GM18505 (cell line): ENCODE results near the gene STK39.

ENCODE experiments used
- ATAC-seq: cut with Tn5 transposase; IDR thresholded peaks from one replicate; pipeline ENCODE4 v1.9.1; 2021; ENCODE audit not compliant: unreplicated experiment
- POLR2A ChIP-seq: IDR thresholded peaks from 4 replicates; pipeline ENCODE4 v1.6.1; 2011; ENCODE audit warnings: borderline replicate concordance; ENCODE audit not compliant: insufficient read depth, insufficient read length; ENCODE audit errors: extremely low read depth

Gene STK39

DNA sequence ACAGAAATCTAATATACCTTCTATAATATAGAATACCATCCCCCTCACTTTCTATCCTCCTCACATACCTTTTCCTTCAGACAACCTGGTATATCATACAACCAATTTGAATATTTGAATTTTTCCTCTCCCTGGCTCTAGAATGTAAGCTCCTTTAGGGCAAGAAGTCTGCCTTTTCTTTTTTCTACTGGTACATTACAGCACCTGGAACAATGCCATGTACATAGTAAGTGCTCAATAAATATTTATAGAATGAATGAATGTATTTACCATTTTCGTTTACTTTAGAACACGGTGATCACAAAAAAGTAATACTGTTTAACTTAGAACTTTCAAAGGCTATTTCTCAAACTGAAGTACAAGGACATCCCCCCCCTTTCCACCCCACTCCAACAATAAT, 187.6 kb downstream of the STK39 start:
- ATAC-seq = no peak
- no peak for TF ChIP-seq POLR2A

DNA sequence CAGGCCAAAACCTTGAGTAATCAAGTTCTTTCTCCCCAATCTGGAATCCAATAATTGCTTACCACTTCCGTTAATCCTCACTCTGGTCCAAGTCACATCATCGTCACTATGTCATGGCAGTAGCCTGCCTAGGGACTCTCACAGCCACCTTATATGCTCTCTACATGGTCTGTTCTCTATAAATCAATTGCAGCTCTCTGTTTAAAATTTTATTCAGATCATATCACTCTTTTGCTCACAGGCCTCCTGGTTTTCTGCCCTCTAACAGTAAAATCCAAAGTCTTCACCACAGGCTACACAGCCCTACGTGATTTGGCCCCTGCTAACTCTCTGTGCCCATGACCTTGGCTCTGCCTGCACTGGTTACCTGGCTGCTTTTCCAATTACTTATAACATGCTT, 188.7 kb downstream of the STK39 start:
- no peak for TF ChIP-seq POLR2A
- no peak for ATAC-seq

DNA sequence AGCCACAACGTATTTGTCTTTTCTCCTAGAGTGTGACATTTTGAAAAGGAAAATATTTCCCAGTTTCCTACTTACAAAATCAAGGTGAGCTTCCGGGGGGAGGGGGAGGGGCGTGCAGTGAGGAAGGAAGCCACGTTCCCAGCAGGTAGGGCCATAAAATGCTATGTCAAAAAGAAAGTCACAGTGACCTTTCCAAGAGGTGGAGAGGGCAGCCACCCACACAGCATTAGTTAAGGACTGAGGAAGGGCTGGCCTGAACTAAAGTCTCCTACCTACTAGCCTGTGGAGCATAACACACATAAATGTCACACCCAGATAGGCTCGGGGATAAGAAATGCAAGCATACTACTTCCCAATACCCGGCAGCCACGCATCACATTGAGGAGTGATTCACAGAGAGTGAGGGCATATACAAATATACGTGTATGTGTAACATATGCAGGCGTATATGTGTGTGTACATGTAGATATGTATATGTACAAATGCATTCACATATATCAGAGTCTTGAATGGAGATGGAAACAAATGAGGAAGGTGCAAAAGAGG, 191.1 kb downstream of the STK39 start:
- ATAC-seq = no peak
- no peak for TF ChIP-seq POLR2A

DNA sequence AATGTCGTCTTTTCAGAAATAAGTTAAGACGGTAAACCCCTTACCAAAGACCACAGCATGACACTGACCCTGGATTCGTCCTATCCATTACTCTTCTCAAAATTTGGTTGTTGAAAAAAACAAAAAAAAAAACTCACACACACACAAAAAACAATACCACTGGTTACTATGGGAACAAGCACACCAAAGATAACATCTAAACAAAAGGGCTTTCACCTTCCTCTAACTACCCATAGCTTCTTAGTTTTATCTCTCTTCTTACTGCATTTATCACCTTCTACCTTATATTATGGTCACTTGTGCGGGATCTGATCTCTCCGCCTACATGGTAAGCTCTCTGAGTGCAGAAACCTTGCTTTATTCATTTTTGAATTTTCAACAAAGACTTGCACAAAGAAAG, 192.7 kb downstream of the STK39 start:
- no peak for ATAC-seq
- TF ChIP-seq POLR2A = no peak

DNA sequence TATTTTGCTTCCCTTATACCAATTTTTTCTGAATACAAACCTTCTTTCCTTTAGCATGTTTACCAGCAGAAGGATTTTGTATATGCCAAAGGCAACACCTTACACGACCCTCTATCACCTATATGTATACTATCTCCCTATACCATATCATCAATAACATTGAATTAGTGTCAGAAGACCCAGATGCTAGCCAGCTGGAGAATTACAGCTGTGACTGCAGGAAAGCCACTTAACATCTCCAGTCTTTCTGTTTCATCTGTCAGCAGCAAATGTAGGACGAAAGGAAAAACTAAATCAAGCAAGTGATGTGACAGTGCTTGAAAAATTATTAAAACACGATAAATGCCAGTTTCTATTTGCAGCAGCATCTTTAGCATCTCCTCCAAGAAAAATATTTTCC, 193.7 kb downstream of the STK39 start:
- ATAC-seq = no peak
- TF ChIP-seq POLR2A = no peak

DNA sequence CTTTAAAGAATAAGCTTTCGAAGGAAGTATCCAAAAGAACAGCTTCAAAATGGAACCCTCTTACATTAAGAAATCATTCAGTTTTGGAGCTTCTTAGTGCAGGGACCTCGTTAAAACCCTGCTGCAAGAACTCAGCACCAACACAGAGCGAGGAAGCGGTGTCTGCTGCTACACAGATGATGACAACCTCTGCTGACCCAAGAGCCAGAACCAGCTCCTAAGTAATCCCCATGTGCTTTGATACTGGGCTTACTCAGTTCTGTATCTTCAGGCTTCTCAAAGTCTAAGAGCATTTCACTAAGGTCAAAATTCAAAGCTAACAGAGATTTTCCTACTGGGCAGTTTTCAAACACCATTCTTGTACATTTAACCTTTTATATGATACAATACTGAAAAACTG, 194.6 kb downstream of the STK39 start:
- no peak for ATAC-seq
- TF ChIP-seq POLR2A = no peak

DNA sequence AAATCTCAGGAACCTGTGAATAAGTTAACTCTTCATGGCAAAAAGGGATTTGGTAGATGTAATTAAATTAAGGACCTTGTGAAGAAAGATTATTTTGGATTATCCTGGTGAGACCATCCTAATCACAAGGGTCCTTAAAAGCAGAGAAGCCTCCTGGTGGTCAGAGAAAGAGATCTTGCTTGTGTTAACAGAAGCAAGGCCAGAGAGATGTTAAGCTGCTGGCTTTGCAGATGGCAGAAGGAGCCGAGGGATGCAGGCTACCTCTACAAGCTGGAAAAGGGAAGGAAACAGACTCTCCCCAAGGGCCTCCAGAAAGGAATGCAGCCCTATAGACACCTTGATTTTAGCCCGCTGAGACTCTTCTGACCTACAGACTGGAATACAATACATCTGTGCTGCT, 197.0 kb downstream of the STK39 start:
- TF ChIP-seq POLR2A = no peak
- ATAC-seq = no peak

DNA sequence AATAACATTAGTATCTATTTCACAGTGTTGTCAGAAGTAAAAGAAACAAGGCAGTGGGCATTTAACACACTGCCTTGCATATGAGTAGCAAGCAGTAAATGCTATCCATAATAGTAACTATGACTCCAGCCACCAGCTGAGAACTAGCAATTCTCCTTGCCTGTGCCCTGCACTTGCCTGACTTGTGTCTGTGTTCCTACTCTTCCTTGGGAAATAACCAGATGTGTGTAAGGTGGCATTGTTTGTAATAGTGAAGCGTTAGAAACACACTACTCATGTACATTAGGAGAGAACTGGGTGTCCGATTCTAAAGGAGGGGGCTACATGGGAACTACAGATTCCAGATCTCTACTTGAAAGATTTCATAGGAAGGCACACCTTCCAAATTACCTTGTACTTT, 197.8 kb downstream of the STK39 start:
- TF ChIP-seq POLR2A = no peak
- ATAC-seq = no peak

DNA sequence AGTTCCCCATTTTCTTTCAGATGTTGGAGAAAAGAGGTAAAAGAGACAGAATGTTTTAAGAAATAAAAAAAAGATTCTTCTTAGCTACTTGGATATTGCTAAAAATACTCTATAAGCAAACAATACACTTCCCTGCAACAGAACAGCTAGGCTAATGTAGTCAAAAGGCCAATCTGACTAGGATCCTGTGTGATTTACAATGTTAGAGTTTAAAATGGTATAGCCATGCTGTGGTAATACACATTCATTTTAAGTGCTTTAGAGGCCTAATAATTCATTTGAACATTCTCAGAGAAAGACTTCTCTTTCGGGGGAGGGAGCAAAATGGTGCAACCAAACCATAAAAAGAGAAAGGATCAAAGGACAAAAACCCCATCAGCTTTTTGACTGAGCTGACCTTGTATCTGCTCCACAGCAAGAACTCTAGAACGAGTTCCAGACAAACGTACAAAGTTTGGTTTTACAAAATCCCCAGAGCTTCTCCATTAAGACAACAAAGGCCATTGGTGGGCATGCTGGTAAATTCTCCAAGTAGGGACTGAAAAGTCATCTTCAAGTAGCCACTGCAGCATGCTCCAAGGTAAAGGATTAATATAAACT, 200.2 kb downstream of the STK39 start:
- TF ChIP-seq POLR2A = no peak
- no peak for ATAC-seq

DNA sequence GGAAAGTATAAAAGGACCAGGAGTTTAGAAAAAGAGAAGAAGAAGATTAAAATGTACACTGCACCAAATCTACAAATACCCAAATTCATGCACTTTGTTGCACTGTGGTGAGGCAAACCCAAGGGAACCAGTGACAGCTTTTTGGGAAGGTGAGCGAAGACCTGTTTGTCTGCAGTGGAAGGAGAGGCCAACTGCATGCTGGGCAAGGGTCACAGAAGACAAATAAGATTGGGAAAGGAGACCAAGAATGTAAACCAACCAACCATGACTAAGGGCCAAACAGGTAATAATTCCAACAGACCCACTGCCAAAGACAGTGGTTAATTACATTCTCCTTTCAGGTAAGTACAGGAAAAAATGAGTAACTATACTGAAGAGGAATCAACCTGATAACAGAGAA, 202.8 kb downstream of the STK39 start:
- TF ChIP-seq POLR2A = no peak
- no peak for ATAC-seq

DNA sequence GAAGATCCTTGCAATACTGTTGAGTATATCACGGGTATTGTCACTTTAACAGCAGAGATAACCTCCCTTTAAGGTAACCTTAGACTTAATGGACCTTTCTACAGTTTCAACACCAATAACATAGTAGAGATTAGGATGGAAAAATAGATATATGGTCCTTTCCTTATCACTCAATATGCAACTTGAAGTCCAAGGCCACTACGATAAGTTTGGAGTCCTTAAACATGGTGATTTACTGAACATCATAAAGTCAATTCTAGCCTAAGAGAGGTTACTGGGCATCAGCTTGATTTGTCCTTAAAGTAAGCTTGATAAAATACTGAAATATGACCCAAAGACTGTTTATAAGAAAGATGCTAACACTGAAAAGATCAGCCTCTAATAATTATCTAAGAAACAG, 203.2 kb downstream of the STK39 start:
- no peak for TF ChIP-seq POLR2A
- ATAC-seq = no peak

DNA sequence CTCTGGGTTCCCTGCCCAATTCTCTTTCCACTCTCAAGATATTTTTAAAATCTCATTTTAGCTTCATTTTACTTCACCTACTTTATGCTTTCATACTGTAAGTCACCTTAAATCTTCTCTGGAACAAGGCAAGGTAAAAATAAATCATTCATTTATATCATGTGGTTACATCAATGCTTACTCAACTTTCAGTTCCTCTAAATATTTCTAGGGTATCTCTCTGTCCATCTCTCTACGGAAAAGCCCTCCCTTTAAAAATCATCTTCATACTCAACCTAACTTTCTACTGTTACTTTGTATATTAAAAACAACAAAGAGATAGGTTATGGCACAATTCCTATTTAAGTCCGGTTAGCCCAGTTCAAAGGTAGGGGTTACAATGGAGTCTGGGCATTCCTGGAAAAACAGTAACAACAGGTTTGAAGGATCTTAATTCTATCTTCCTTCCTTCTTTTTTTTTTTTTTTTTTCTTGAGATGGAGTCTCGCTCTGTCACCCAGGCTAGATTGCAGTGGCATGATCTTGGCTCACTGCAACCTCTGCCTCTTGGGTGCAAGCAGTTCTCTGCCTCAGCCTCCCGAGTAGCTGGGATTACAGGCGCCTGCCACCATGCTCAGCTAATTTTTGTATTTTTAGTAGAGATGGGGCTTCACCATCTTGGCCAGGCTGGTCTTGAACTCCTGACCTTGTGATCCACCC, 205.1 kb downstream of the STK39 start:
- ATAC-seq = peak; percentile 97

DNA sequence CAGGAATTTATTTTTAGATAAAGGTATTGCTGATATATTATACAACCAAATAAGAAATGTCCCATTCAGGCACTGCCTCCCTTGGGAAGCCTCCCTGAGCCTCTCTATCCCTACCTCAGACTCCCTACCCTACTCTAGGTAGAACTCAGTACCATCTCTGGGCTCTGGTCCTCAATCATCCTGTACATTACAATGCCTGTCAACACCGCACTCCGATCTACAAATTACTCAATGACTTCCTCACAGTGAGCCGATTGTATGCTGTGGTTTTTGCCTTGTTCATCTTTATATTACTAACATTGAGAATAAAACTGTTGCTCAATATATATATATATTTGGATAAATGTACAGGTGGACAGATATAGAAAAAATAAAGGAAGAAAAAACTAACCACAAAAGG, 207.5 kb downstream of the STK39 start:
- no peak for ATAC-seq
- TF ChIP-seq POLR2A = no peak

DNA sequence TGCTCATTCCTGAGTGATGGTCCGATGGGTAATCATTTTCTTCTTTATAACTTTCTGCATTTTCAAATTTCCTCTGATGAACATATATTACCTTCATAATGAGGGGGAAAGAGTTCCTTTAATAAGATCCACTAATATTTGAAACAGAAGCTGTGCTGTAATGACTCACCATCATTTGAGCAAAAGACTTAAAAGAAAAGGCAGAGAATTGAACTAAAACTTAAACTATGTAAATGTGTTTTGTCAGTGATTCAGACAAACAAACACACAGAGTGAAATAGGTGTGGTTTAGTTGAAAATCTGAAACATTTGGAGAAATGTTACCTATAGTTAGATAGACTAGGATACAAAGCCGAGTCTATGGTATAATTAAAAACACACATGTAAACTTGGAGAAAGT, 209.6 kb downstream of the STK39 start:
- no peak for ATAC-seq
- no peak for TF ChIP-seq POLR2A
